KMS-11 (cell line): ENCODE data around the gene LRP6.

Experiments
- H2AFZ ChIP-seq: fragments of 200-600 bp; sonication (generic); 2 replicates; pipeline ENCODE4 v1.6.1; 2016; ENCODE audit warnings: antibody characterized with exemption, mixed run types, low read depth
- H3K27ac ChIP-seq: fragments of 200-600 bp; sonication (generic); 2 replicates; pipeline ENCODE4 v1.6.1; 2016; ENCODE audit warnings: mild to moderate bottlenecking, mixed run types
- H3K27me3 ChIP-seq: fragments of 200-600 bp; sonication (generic); 2 replicates; pipeline ENCODE4 v1.6.1; 2017; ENCODE audit warnings: mild to moderate bottlenecking, low read depth, mixed run types, moderate library complexity; ENCODE audit not compliant: insufficient read depth
- H3K36me3 ChIP-seq: fragments of 200-600 bp; sonication (generic); 2 replicates; pipeline ENCODE4 v1.6.1; 2017; ENCODE audit warnings: mild to moderate bottlenecking, mixed run types; ENCODE audit not compliant: insufficient read depth
- H3K4me1 ChIP-seq: fragments of 200-600 bp; sonication (generic); 2 replicates; pipeline ENCODE4 v1.6.1; 2016; ENCODE audit warnings: mild to moderate bottlenecking, low read depth, mixed run types; ENCODE audit not compliant: poor library complexity, severe bottlenecking
- H3K4me2 ChIP-seq: fragments of 200-600 bp; sonication (generic); 2 replicates; pipeline ENCODE4 v1.7.0; 2016; ENCODE audit warnings: mild to moderate bottlenecking, mixed run types
- H3K4me3 ChIP-seq: fragments of 200-600 bp; sonication (generic); IDR thresholded peaks from 2 replicates; pipeline ENCODE4 v1.6.1; 2017; ENCODE audit warnings: low read depth, low read length, mixed read lengths; ENCODE audit not compliant: insufficient read depth
- H3K79me2 ChIP-seq: fragments of 200-600 bp; sonication (generic); 2 replicates; pipeline ENCODE4 v1.6.1; 2016; ENCODE audit warnings: low read depth, mixed run types; ENCODE audit not compliant: insufficient read depth
- H3K9ac ChIP-seq: fragments of 200-600 bp; sonication (generic); 2 replicates; pipeline ENCODE4 v1.6.1; 2016; ENCODE audit warnings: mild to moderate bottlenecking, mixed run types
- H4K20me1 ChIP-seq: fragments of 200-600 bp; sonication (generic); 2 replicates; pipeline ENCODE4 v1.6.1; 2016; ENCODE audit warnings: mild to moderate bottlenecking, mixed run types; ENCODE audit not compliant: insufficient read depth
- CTCF ChIP-seq: fragments of 200-600 bp; sonication (generic); conservative IDR thresholded peaks from 2 replicates; pipeline ENCODE4 v1.6.1; 2017; ENCODE audit warnings: low read depth, mild to moderate bottlenecking, antibody characterized with exemption, low read length, moderate library complexity, mixed read lengths

LRP6 gene

GRCh38 chr12:12182703-12183365 is 84.0 kb downstream of the LRP6 start:
- H2AFZ ChIP-seq: no peak overlapping the region
- H3K27me3 ChIP-seq: no peaks in the 10 kb centered on the region
- H4K20me1 ChIP-seq: no peaks in the 10 kb centered on the region
- H3K4me3 ChIP-seq: no peak overlapping the region
- no peak for TF ChIP-seq CTCF
- no peaks in the 10 kb centered on the region for H3K36me3 ChIP-seq
- H3K4me2 ChIP-seq: no peak overlapping the region
- no peaks in the 10 kb centered on the region for H3K4me1 ChIP-seq
- no peak overlapping the region for H3K9ac ChIP-seq
- no peaks in the 10 kb centered on the region for H3K79me2 ChIP-seq
- H3K27ac ChIP-seq: no peak overlapping the region

- TF ChIP-seq CTCF: no peak
- H3K79me2 ChIP-seq: no peaks in the 10 kb centered on the region
- no peaks in the 10 kb centered on the region for H4K20me1 ChIP-seq
- no peaks in the 10 kb centered on the region for H3K27me3 ChIP-seq
- no peak overlapping the region for H3K9ac ChIP-seq
- no peak overlapping the region for H3K4me2 ChIP-seq
- H3K4me3 ChIP-seq: no peak overlapping the region
- H3K4me1 ChIP-seq: peaks cover 4% of the 10 kb centered on the region
- H3K36me3 ChIP-seq: no peaks in the 10 kb centered on the region
- H2AFZ ChIP-seq: no peak overlapping the region
- H3K27ac ChIP-seq: no peak overlapping the region
Observed at GRCh38 chr12:12181511-12181910, 85.3 kb downstream of the LRP6 start.

GRCh38 chr12:12180575-12180974 is 86.3 kb downstream of the LRP6 start:
- H3K4me3 ChIP-seq: no peak overlapping the region
- no peaks in the 10 kb centered on the region for H4K20me1 ChIP-seq
- H3K27ac ChIP-seq: no peak overlapping the region
- no peak overlapping the region for H3K9ac ChIP-seq
- H3K27me3 ChIP-seq: no peaks in the 10 kb centered on the region
- H3K79me2 ChIP-seq: no peaks in the 10 kb centered on the region
- H2AFZ ChIP-seq: no peak overlapping the region
- no peaks in the 10 kb centered on the region for H3K36me3 ChIP-seq
- no peak for TF ChIP-seq CTCF
- no peak overlapping the region for H3K4me2 ChIP-seq
- peaks cover 12% of the 10 kb centered on the region for H3K4me1 ChIP-seq

- peaks cover 16% of the 10 kb centered on the region for H3K4me1 ChIP-seq
- H3K4me3 ChIP-seq: no peak overlapping the region
- no peaks in the 10 kb centered on the region for H4K20me1 ChIP-seq
- H3K27me3 ChIP-seq: no peaks in the 10 kb centered on the region
- H3K27ac ChIP-seq: no peak overlapping the region
- H3K36me3 ChIP-seq: no peaks in the 10 kb centered on the region
- H3K9ac ChIP-seq: no peak overlapping the region
- no peak for TF ChIP-seq CTCF
- H3K4me2 ChIP-seq: no peak overlapping the region
- no peak overlapping the region for H2AFZ ChIP-seq
- H3K79me2 ChIP-seq: no peaks in the 10 kb centered on the region
Observed at GRCh38 chr12:12180136-12180535, 86.7 kb downstream of the LRP6 start.
